Measurements from ENCODE around the gene PSG2.
"Not testable (repeated sequence)": the region's sequence is repeated elsewhere in the genome, so short reads cannot be mapped to it uniquely, and the experiment has no call there.

Gene PSG2

GRCh38 chr19:43078311-43078710 lies 4.2 kb downstream of the PSG2 start:
- no peak for DNase-seq (ENCODE audit: low read depth in 2 of 2, low spot score in 1 of 2)

DNA sequence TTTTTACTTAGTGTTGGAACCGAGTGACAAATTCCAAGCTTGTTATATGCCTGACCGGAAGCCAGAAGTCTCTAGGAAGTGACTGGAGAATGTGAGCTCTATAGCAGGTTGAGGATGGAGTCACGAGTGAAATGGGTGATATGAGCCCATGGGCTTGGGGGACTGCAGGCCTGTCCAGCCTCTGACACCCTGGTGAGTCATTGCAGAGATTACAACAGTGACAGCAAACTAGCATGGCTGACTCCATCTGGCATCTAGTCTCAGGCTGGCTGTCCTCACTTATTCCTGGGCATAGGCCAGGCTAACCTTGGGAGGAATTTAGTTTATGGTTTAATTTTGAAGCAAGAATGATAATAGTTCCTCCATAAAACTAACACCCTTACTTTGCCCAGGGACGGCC lies 4.6 kb downstream of the PSG2 start:
- not testable (repeated sequence) for DNase-seq (ENCODE audit: low read depth in 2 of 2, low spot score in 1 of 2)

GRCh38 chr19:43062418-43062817 lies 20.1 kb downstream of the PSG2 start:
- DNase-seq (ENCODE audit: low read depth in 2 of 2, low spot score in 1 of 2): not testable (repeated sequence)

- DNase-seq (ENCODE audit: low read depth in 2 of 2, low spot score in 1 of 2): not testable (repeated sequence)
Measured at GRCh38 chr19:43061326-43061725, 21.2 kb downstream of the PSG2 start.

- not testable (repeated sequence) for DNase-seq (ENCODE audit: low read depth in 2 of 2, low spot score in 1 of 2)
Measured at GRCh38 chr19:43060254-43060653, 22.2 kb downstream of the PSG2 start.

DNA sequence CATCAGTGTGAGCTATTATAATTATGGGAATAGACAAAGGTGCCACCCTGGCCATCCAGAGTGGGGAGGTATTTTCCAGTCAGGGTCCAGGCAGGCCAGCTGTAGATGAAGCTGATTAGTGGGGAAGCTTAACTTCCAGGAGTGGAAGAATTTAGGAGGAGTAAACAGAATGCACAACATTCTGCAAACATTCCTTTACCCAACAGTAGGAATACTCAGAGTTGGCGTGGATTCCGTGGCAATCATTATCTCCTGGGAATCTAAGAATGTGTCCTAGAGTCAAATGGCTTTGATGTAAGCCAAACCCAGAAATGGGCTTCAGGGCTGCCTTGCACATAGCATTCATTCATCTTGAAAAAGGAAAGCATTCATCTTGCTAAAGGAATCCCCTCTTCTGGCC lies 23.0 kb downstream of the PSG2 start:
- DNase-seq (ENCODE audit: low read depth in 2 of 2, low spot score in 1 of 2): not testable (repeated sequence)

DNA sequence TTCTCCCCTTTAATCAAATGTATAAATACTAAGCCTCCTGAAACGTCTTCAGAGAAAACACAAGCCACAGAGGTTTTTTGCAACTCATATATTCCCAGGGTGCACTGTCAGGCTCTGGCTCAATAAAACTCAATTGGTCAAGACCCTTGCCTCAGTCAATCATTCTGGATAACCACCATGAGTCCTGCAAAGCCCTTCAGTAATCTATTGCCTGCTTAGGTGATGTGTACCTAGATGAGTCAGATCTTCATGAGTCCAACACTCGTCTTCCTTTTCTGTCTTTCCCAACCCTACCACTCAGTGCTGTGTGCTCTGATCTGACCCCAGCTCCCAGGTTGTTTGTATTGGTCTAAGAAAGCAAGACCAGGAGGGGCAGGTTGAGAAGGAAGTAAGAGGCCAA lies 24.1 kb downstream of the PSG2 start:
- not testable (repeated sequence) for DNase-seq (ENCODE audit: low read depth in 2 of 2, low spot score in 1 of 2)

DNA sequence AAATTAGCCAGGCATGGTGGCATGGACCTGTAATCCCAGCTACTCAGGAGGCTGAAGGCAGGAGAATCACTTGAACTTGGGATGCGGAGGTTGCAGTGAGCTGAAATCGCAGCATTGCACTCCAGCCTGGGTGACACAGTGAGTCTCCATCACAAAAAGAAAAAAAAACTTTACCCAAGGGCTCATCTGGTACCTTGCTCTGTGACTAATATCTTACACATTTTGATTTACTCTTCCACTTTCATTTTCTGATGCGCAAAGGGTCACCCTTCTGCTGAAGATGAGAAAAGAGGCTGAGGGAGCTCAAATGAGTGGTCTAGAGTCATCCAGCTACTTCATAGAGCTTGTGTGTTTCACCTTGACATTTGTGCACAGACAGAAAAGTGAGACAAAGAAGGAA lies 34.5 kb downstream of the PSG2 start:
- not testable (repeated sequence) for DNase-seq (ENCODE audit: low read depth in 2 of 2, low spot score in 1 of 2)

GRCh38 chr19:43046578-43046977 lies 35.9 kb downstream of the PSG2 start:
- DNase-seq (ENCODE audit: low read depth in 2 of 2, low spot score in 1 of 2): not testable (repeated sequence)

- DNase-seq (ENCODE audit: low read depth in 2 of 2, low spot score in 1 of 2): not testable (repeated sequence)
Measured at GRCh38 chr19:43043492-43044180, 38.9 kb downstream of the PSG2 start.

GRCh38 chr19:43031645-43032044 lies 50.9 kb downstream of the PSG2 start:
- DNase-seq (ENCODE audit: low read depth in 2 of 2, low spot score in 1 of 2): not testable (repeated sequence)

DNA sequence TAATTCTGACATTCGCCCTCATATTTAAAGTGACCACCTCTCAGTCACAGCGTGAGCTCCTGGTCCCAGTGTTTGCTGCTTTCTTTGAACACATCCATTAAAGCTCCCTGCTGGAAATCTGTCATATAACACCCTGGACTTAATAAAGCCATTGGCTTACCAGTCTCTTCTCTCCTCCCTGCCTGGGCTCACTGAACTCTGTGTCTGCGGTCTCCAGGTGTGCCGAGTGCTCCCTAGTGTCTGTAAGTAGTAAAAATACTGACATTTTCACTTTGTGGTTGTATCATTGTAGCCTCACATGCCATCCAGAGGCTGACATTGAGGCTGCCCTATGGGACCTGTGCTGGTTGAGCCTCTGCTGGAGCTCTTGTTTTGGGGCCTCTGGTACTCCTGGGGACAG lies 53.6 kb downstream of the PSG2 start:
- no peak for DNase-seq (ENCODE audit: low read depth in 2 of 2, low spot score in 1 of 2)

DNA sequence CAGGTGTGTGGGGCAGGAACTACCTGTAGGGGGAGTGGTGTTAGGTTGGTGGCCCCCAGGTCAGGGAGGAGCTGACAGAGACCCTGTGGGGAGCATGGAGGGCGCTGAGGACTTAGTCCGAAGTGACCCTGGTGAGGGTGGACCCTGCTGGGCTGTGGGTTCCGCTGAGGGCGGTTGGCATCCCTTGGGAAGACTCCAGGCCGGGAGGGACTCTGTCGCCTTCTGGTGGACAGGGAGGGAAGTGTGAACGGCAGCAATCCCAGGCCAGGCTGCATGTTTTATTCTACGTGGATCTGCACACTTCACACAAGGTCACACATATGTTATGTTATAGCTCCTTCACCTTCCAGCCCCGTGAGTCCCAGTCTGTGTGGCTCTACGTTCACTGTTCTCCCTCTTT lies 54.5 kb downstream of the PSG2 start:
- DNase-seq (ENCODE audit: low read depth in 2 of 2, low spot score in 1 of 2): not testable (repeated sequence)

DNA sequence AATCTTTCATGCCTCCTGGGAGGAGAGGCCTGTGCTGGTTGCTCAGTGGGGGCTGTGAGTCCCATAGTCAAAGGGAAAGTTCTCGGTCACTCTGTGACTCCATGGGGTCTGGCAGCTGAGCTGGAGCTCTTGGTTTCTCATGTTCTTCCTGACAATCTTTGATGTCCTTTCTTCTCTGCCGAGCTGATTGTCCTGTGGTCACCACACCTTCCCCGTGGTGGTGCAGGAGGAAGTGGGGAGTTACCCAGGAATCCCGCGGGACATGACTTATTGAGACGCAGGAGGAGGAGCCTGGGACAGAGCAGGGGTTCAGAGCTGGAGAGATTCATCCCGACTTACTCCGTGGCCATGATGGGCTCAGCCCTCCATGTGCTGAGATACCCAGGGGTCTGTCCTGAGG lies 55.4 kb downstream of the PSG2 start:
- DNase-seq (ENCODE audit: low read depth in 2 of 2, low spot score in 1 of 2): not testable (repeated sequence)

GRCh38 chr19:43026369-43026768 lies 56.1 kb downstream of the PSG2 start, which contains the start of gene PSG11:
PSG11 (minus strand) TSS chr19:43026469; CDS start chr19:43026372, 97 bp downstream.
- not testable (repeated sequence) for DNase-seq (ENCODE audit: low read depth in 2 of 2, low spot score in 1 of 2)

DNA sequence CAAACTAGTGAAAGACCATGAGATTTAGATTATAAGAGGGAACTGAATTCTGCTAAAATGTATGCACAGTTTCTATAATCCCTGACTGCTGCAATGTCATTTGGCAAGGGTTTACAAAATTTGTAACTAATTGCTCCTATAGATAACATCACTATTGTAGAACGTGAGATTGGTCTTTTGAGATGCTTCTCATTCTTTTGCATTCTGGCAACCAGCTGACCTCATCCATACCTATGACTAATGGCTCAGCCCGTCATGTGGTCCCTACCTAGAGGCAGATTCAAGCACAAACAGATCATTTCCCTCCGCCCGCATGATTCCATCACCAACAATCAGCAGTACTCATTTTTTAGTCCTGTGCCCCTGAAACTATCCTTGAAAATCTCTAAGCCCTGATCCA lies 60.4 kb downstream of the PSG2 start:
- DNase-seq (ENCODE audit: low read depth in 2 of 2, low spot score in 1 of 2): not testable (repeated sequence)

GRCh38 chr19:43021629-43022028 lies 60.9 kb downstream of the PSG2 start:
- not testable (repeated sequence) for DNase-seq (ENCODE audit: low read depth in 2 of 2, low spot score in 1 of 2)

DNA sequence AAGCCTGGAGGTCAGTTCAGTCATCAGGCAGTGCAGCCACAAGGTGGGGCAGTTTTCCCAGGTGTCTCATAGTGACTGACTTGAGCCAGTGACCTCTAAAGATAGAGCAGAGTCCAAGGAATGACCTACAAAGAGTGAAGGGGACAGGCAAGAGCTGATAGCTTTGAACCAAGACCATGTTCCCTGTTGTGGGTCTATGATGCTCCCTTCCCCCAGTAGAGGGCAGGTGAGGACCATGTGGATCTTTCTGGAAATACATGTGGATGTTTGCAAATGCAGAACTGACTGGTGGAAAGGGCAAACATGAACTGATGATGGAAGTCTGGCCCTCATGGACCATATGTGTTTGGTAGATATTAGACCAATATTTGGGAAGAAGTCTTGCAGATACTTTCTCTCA lies 62.9 kb downstream of the PSG2 start:
- DNase-seq (ENCODE audit: low read depth in 2 of 2, low spot score in 1 of 2): not testable (repeated sequence)

Data from stimulated activated CD8-positive, alpha-beta memory T cell treated with anti-CD3 and anti-CD28 coated beads, Interleukin-4, amount 100 ng/mL, for 4 hours (primary cell).